BLaER1 treated with 17β-estradiol and CSF1 and Interleukin-3, amounts not matched to agents 10 nM and 100 nM (cell line): ENCODE measurements around the gene ASB1.

ENCODE experiments used
- H3K27ac ChIP-seq, 11 experiments: shearing (Covaris generic); formaldehyde crosslinking; 2 replicates each; pipeline ENCODE4 v1.8.1; 2022
- H3K27me3 ChIP-seq, 11 experiments: shearing (Covaris generic); formaldehyde crosslinking; 2 replicates each; pipeline ENCODE4 v1.8.1; 2022
- H3K36me3 ChIP-seq, 11 experiments: shearing (Covaris generic); formaldehyde crosslinking; 2 replicates each; pipeline ENCODE4 v1.8.1; 2022
- H3K4me1 ChIP-seq, 10 experiments: shearing (Covaris generic); formaldehyde crosslinking; 2 replicates each; pipeline ENCODE4 v1.8.1; 2022
- H3K4me2 ChIP-seq, 11 experiments: shearing (Covaris generic); formaldehyde crosslinking; 2 replicates each; pipeline ENCODE4 v1.8.1; 2022
- H3K4me3 ChIP-seq, 10 experiments: shearing (Covaris generic); formaldehyde crosslinking; 2 replicates each; pipeline ENCODE4 v1.8.1; 2022
- H3K9ac ChIP-seq, 11 experiments: shearing (Covaris generic); formaldehyde crosslinking; 2 replicates each; pipeline ENCODE4 v1.8.1; 2022
- H3K9me3 ChIP-seq, 11 experiments: shearing (Covaris generic); formaldehyde crosslinking; replicated peaks in 1 of 11; 2 replicates each; pipeline ENCODE4 v1.8.1; 2022
- H4K20me1 ChIP-seq, 11 experiments: shearing (Covaris generic); formaldehyde crosslinking; 2 replicates each; pipeline ENCODE4 v1.8.1; 2022
- Cebpa-rat ChIP-seq, 11 experiments: shearing (Covaris generic); IDR thresholded peaks; 2 replicates each; pipeline ENCODE4 v1.8.1; 2022

ASB1 gene

DNA sequence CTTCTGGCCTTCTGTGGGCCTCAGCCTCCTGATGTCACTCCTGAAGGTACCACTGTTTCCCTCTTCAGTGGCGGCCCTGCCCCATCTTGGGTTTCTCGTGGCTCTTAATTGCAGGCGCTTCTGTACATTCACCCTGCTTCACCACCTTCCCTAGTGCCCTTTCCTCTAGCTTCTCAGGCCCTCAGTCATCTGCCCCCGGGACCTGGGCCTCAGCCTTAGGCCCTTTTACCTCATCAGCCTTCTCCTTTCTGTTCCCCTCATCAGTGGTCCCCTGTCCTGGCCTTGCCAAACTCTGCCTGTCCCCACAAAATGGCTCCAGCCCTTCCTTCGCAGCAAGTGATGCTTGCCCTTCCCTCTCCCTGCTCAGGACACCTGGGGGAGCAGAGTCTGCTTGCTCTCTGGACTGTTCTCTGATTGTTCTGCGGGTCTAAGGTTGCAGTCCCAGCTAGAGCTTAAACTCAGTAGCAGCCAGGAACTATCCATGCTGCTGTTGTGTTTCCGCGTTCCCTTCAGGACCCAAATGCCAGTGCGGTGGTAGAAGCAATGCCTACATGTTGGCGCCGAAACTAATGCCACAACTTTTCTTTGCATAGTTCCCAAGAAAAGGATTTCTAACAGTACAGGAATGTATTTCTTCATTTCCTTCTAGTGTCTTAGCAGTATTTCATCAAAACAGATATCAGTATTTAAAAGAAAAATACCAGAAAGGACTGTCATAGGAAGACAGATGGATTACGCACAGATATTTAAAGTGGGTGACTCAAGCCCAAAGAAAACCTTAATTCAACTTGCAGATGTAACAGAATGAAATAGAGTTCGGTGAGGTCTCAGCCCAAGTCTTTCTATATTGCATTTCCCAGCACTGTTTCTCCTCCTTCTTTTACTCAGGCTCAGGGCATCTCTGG is 7.5 kb downstream of the ASB1 start:
- Histone ChIP-seq H3K36me3 (peaks cover 67 to 100% (median 87%) of the 10 kb centered on the region in 11 experiments), H3K27me3 (no peaks in the 10 kb centered on the region), H3K9me3 (peaks cover 0 to 24% (median 21%) of the 10 kb centered on the region in 11 experiments; a peak in 18 of 22 replicates), H3K4me3 (no peak overlapping the region), H3K4me2 (no peak overlapping the region), H3K27ac (no peak overlapping the region), H3K9ac (no peak overlapping the region), H3K4me1 (peaks cover 0 to 9% (median 0%) of the 10 kb centered on the region in 10 experiments; a peak in 4 of 20 replicates), H4K20me1 (peaks cover 7 to 75% (median 62%) of the 10 kb centered on the region in 11 experiments; a peak in 20 of 22 replicates)
- TF ChIP-seq Cebpa-rat (IDR thresholded peaks at IDR 0.05): no peak

DNA sequence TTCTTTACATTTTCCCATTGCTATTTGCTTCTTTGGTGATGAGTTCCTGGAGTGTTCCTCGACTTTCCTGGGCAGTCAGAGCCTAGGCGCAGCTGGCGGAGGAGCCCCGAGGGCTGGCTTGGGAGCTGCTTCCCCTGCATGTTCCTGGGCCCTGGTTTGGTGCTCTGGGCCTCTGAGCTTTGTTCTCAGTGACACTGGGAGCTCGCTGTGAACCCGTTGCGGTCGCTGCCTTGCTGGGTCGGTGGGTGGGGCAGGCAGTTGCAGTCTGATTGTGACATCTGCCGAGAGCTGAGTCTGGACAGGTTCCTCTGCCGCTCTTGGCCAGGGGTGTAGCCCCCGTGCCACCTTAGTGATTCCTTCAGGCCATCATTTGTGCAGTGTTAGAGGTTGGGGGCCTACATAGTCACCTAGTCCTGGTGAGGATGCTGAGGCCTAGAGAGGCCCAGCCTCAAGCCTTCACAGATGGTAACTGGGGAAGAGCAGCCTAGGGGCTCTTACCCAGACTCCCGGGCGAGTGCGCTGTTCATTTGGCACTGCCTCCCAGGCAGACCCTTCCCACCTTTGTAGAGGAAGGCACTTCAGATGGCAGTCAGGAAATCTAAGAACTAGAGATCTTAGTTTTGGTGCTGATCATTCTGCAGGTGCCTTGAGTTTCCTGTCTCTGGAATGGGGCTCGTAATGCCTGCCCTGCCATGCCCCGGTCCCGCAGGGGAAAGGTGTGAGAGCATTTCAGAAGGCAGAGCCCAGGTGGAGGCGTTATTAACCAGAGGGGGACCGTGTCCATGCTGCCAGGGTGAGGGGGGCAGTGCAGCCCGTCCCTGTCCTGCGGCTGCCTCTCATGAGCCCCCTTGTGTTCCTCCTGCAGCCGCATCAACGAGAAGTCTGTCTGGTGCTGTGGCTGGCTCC is 8.4 kb downstream of the ASB1 start:
- Histone ChIP-seq H4K20me1 (peaks cover 14 to 84% (median 70%) of the 10 kb centered on the region in 11 experiments; a peak in 20 of 22 replicates), H3K27ac (no peak overlapping the region), H3K27me3 (no peaks in the 10 kb centered on the region), H3K4me2 (no peak overlapping the region), H3K4me1 (peaks cover 0 to 15% (median 0%) of the 10 kb centered on the region in 10 experiments; a peak in 3 of 20 replicates), H3K36me3 (peaks cover 75 to 100% (median 92%) of the 10 kb centered on the region in 11 experiments), H3K9ac (no peak overlapping the region), H3K4me3 (no peak overlapping the region), H3K9me3 (peaks cover 0 to 15% (median 12%) of the 10 kb centered on the region in 11 experiments; a peak in 18 of 22 replicates)
- no peak for TF ChIP-seq Cebpa-rat (IDR thresholded peaks at IDR 0.05)

DNA sequence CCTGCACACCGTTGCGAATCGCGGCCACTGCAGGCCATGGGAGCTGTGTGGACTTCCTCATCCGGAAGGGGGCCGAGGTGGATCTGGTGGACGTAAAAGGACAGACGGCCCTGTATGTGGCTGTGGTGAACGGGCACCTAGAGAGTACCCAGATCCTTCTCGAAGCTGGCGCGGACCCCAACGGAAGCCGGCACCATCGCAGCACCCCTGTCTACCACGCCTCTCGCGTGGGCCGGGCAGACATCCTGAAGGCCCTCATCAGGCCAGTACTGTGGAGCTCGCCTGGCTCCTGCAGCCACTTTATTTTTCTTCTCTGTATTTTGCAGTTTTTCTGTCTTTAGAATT is 9.0 kb downstream of the ASB1 start:
- H3K27ac ChIP-seq: no peak overlapping the region
- H3K4me2 ChIP-seq: no peak overlapping the region
- peaks cover 75 to 100% (median 92%) of the 10 kb centered on the region in 11 experiments for H3K36me3 ChIP-seq
- H3K4me1 ChIP-seq: peaks cover 0 to 15% (median 0%) of the 10 kb centered on the region in 10 experiments; a peak in 3 of 20 replicates
- H4K20me1 ChIP-seq: peaks cover 19 to 89% (median 72%) of the 10 kb centered on the region in 11 experiments; a peak in 20 of 22 replicates
- no peaks in the 10 kb centered on the region for H3K27me3 ChIP-seq
- peaks cover 0 to 8% (median 5%) of the 10 kb centered on the region in 11 experiments; a peak in 18 of 22 replicates for H3K9me3 ChIP-seq
- no peak for TF ChIP-seq Cebpa-rat (IDR thresholded peaks at IDR 0.05)
- no peak overlapping the region for H3K4me3 ChIP-seq
- H3K9ac ChIP-seq: no peak overlapping the region

DNA sequence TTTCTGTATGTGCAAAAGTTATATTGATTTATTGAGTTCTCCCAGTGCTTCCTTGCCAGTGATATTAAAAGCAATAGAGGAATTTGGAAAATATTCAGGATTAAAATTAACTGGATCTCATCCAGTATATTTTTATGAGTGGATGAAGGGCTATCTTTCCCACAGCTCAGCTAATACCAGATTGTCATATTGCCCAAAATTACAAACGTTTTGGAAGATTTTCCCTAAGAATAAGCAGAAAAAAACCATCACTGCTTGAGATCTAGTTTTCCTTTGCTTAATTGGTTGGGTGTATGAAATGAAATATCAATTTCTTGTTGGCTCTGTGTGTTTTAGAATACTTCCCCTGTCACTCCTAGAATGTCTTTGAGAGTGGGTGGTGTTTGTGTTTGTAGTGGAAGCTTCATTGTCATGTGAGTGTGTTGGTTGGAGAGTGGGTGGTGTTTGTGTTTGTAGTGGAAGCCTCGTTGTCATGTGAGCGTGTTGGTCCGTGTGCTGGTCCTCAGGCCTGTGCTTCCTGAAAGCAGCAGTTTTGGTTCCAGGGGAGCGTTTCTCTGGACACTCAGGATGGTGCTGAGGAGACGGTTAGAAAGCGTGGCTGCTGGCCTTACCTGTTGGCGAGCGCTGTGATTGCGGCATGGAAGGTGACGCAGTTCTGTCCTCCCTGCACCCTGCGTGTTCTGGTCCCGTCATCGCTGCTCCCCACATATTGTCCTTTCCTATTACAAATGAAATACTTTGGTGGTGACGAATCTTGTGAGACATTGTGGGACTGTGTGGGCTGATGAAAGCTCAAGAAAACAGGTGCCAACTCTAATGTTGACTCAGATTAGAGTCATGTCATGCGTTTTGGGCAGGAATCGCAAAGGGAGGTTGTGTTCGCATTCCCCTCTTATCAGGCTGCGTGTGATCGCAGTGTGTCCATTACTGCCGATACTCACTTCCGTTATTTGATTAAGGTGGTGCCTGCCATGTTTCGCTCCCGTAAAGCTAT is 12.4 kb downstream of the ASB1 start:
- Histone ChIP-seq H3K9ac (no peak overlapping the region), H3K4me2 (peak overlapping the region in 2 of 11 experiments; percentile 54; a peak in 4 of 22 replicates), H3K36me3 (peaks cover 69 to 100% (median 93%) of the 10 kb centered on the region in 11 experiments), H4K20me1 (peaks cover 24 to 87% (median 80%) of the 10 kb centered on the region in 11 experiments; a peak in 20 of 22 replicates), H3K27me3 (no peaks in the 10 kb centered on the region), H3K27ac (peak overlapping the region in 1 of 11 experiments; percentile 19; a peak in 2 of 22 replicates), H3K9me3 (no peaks in the 10 kb centered on the region), H3K4me3 (no peak overlapping the region), H3K4me1 (peaks cover 0 to 15% (median 0%) of the 10 kb centered on the region in 10 experiments; a peak in 3 of 20 replicates)
- no peak for TF ChIP-seq Cebpa-rat (IDR thresholded peaks at IDR 0.05)

GRCh38 chr2:238439917-238440316 is 13.2 kb downstream of the ASB1 start:
- peaks cover 0 to 15% (median 0%) of the 10 kb centered on the region in 10 experiments; a peak in 3 of 20 replicates for H3K4me1 ChIP-seq
- peaks cover 24 to 84% (median 75%) of the 10 kb centered on the region in 11 experiments; a peak in 20 of 22 replicates for H4K20me1 ChIP-seq
- no peaks in the 10 kb centered on the region for H3K9me3 ChIP-seq
- peak overlapping the region in 1 of 11 experiments; percentile 17; a peak in 2 of 22 replicates for H3K27ac ChIP-seq
- peaks cover 69 to 100% (median 93%) of the 10 kb centered on the region in 11 experiments for H3K36me3 ChIP-seq
- TF ChIP-seq Cebpa-rat (IDR thresholded peaks at IDR 0.05): no peak
- no peak overlapping the region for H3K9ac ChIP-seq
- no peak overlapping the region for H3K4me3 ChIP-seq
- H3K4me2 ChIP-seq: no peak overlapping the region
- no peaks in the 10 kb centered on the region for H3K27me3 ChIP-seq

- Histone ChIP-seq H3K27ac (no peak overlapping the region), H3K36me3 (peaks cover 69 to 100% (median 93%) of the 10 kb centered on the region in 11 experiments), H4K20me1 (peaks cover 24 to 84% (median 71%) of the 10 kb centered on the region in 11 experiments; a peak in 20 of 22 replicates), H3K9me3 (no peaks in the 10 kb centered on the region), H3K4me2 (no peak overlapping the region), H3K4me3 (no peak overlapping the region), H3K27me3 (no peaks in the 10 kb centered on the region), H3K9ac (no peak overlapping the region), H3K4me1 (peaks cover 0 to 15% (median 0%) of the 10 kb centered on the region in 10 experiments; a peak in 3 of 20 replicates)
- no peak for TF ChIP-seq Cebpa-rat (IDR thresholded peaks at IDR 0.05)
These were observed 13.6 kb downstream of the ASB1 start for GRCh38 chr2:238440331-238440730.

- Histone ChIP-seq H4K20me1 (peaks cover 24 to 83% (median 67%) of the 10 kb centered on the region in 11 experiments; a peak in 19 of 22 replicates), H3K36me3 (peaks cover 69 to 100% (median 93%) of the 10 kb centered on the region in 11 experiments), H3K9me3 (no peaks in the 10 kb centered on the region), H3K27me3 (no peaks in the 10 kb centered on the region), H3K4me2 (no peak overlapping the region), H3K27ac (no peak overlapping the region), H3K4me1 (peaks cover 0 to 15% (median 0%) of the 10 kb centered on the region in 10 experiments; a peak in 3 of 20 replicates), H3K9ac (no peak overlapping the region), H3K4me3 (no peak overlapping the region)
- no peak for TF ChIP-seq Cebpa-rat (IDR thresholded peaks at IDR 0.05)
These were observed 14.0 kb downstream of the ASB1 start for GRCh38 chr2:238440767-238441166.
